H1 (cell line): ENCODE results near the gene TTC13. TPM values are rescaled to one million over a fixed set of nuclear protein-coding genes. Genes with fewer than 3 reads are reported as not detected.

Experiments
- CTCF ChIA-PET: fragments of 300-600 bp; sonication (Branson Sonifier 250); formaldehyde crosslinking; loops from one replicate; lab custom pipeline; 2021; ENCODE audit not compliant: partially characterized antibody; lab: Charles Lee
- POLR2A ChIA-PET: fragments of 300-600 bp; sonication (Branson Sonifier 250); formaldehyde crosslinking; loops from one replicate; lab custom pipeline; 2021; ENCODE audit warnings: inconsistent platforms; ENCODE audit not compliant: partially characterized antibody; lab: Charles Lee
- DNase-seq, 2 experiments: peaks; one replicate each; pipeline versions ENCODE4 v3.0.0 to v3.0.0-alpha.2; 2010 to 2022; ENCODE audit warnings: low spot score in 2 of 2, low read depth in 1 of 2, mixed read lengths in 1 of 2
- FAIRE-seq: peaks from 2 replicates; lab custom pipeline; 2011; peaks lifted over from hg19 to GRCh38; lab: Jason Lieb, UNC
- H2AFZ ChIP-seq: 2 replicates; pipeline ENCODE4 v1.8.1; 2012; ENCODE audit warnings: low read length, inconsistent platforms
- H2AK5ac ChIP-seq: 2 replicates; pipeline ENCODE4 v1.6.1; 2013; ENCODE audit warnings: low read depth, low read length
- H2BK120ac ChIP-seq: replicated peaks from 2 replicates; pipeline ENCODE3; 2013; ENCODE audit warnings: low read depth, low read length, inconsistent platforms
- H2BK12ac ChIP-seq: 2 replicates; pipeline ENCODE4 v1.6.1; 2013; ENCODE audit warnings: low read depth, low read length
- H2BK15ac ChIP-seq: 2 replicates; pipeline ENCODE4 v1.6.1; 2013; ENCODE audit warnings: low read length
- H2BK20ac ChIP-seq: 2 replicates; pipeline ENCODE4 v1.6.1; 2013; ENCODE audit warnings: low read length
- H2BK5ac ChIP-seq: 2 replicates; pipeline ENCODE4 v1.6.1; 2013; ENCODE audit warnings: low read depth, low read length
- H3K14ac ChIP-seq: 2 replicates; pipeline ENCODE4 v1.6.1; 2013; ENCODE audit warnings: inconsistent platforms; ENCODE audit not compliant: insufficient read length
- H3K18ac ChIP-seq: 2 replicates; pipeline ENCODE4 v1.6.1; 2013; ENCODE audit warnings: low read length; ENCODE audit errors: extremely low read depth
- H3K23ac ChIP-seq: 2 replicates; pipeline ENCODE4 v1.6.1; 2013; ENCODE audit warnings: inconsistent platforms; ENCODE audit not compliant: insufficient read length
- H3K23me2 ChIP-seq: 2 replicates; pipeline ENCODE4 v1.6.1; 2013; ENCODE audit warnings: low read depth, low read length
- H3K27ac ChIP-seq: 2 replicates; pipeline ENCODE4 v1.6.1; 2011; ENCODE audit warnings: low read depth, low read length, inconsistent platforms
- H3K27me3 ChIP-seq, 4 experiments: replicated peaks in 1 of 4; 1 replicate in 1 of 4; 2 replicates in 3 of 4; pipeline versions ENCODE4 v1.6.1 to v1.8.1; 2011 to 2013; ENCODE audit warnings: low read length in 3 of 4, mild to moderate bottlenecking in 3 of 4, inconsistent platforms in 2 of 4, mixed read lengths in 2 of 4, moderate library complexity in 1 of 4; ENCODE audit not compliant: control insufficient read depth in 3 of 4, insufficient read depth in 3 of 4; ENCODE audit errors: extremely low read depth in 1 of 4
- H3K36me3 ChIP-seq, 4 experiments: 2 replicates each; pipeline versions ENCODE4 v1.6.1 to v1.8.1; 2011 to 2013; ENCODE audit warnings: mild to moderate bottlenecking in 4 of 4, low read length in 3 of 4, moderate library complexity in 2 of 4, control low read depth in 1 of 4, inconsistent platforms in 1 of 4; ENCODE audit not compliant: insufficient read depth in 4 of 4, control insufficient read depth in 2 of 4
- H3K4ac ChIP-seq: replicated peaks from 2 replicates; pipeline ENCODE3; 2013; ENCODE audit warnings: low read length, low read depth, mixed read lengths, inconsistent platforms; ENCODE audit not compliant: insufficient read length
- H3K4me1 ChIP-seq, 4 experiments: replicated peaks in 1 of 4; 1 replicate in 1 of 4; 2 replicates in 3 of 4; pipeline versions ENCODE4 v1.6.1 to v1.8.1; 2011 to 2013; ENCODE audit warnings: low read length in 3 of 4, inconsistent platforms in 2 of 4, mixed read lengths in 1 of 4; ENCODE audit not compliant: insufficient read depth in 4 of 4, control insufficient read depth in 3 of 4
- H3K4me2 ChIP-seq, 2 experiments: 2 replicates each; pipeline versions ENCODE4 v1.6.1 to v1.8.1; 2011 to 2013; ENCODE audit warnings: low read depth in 2 of 2, low read length in 2 of 2, control low read depth in 1 of 2, inconsistent platforms in 1 of 2, mild to moderate bottlenecking in 1 of 2; ENCODE audit not compliant: insufficient read depth in 1 of 2
- H3K4me3 ChIP-seq, 4 experiments: fragments of 200-600, 300-600 bp in 1 of 4; sonication (generic), shearing (Covaris generic), sonication (Bioruptor Twin) in 1 of 4; 2 replicates each; pipeline versions ENCODE4 v1.5.1 to v1.8.1; 2011 to 2016; ENCODE audit warnings: low read length in 4 of 4, low read depth in 3 of 4, control low read depth in 2 of 4, inconsistent platforms in 2 of 4, mild to moderate bottlenecking in 2 of 4, mixed read lengths in 1 of 4, moderate library complexity in 1 of 4; ENCODE audit not compliant: insufficient read depth in 2 of 4; ENCODE audit errors: extremely low read depth in 1 of 4
- H3K56ac ChIP-seq: replicated peaks from 2 replicates; pipeline ENCODE3; 2013; ENCODE audit warnings: low read depth, mild to moderate bottlenecking, mixed read lengths, low read length, inconsistent platforms; ENCODE audit not compliant: insufficient read length
- H3K79me1 ChIP-seq: 2 replicates; pipeline ENCODE4 v1.6.1; 2013; ENCODE audit warnings: low read depth, low read length, control low read depth
- H3K79me2 ChIP-seq, 2 experiments: 2 replicates each; pipeline versions ENCODE4 v1.6.1 to v1.8.1; 2012 to 2013; ENCODE audit warnings: low read length in 2 of 2, mild to moderate bottlenecking in 2 of 2, inconsistent platforms in 1 of 2; ENCODE audit not compliant: insufficient read depth in 2 of 2, control insufficient read depth in 1 of 2
- H3K9ac ChIP-seq, 4 experiments: replicated peaks in 1 of 4; 1 replicate in 1 of 4; 2 replicates in 3 of 4; pipeline versions ENCODE4 v1.6.1 to v1.8.1; 2011 to 2013; ENCODE audit warnings: low read depth in 3 of 4, low read length in 3 of 4, control low read depth in 2 of 4, mild to moderate bottlenecking in 2 of 4, moderate library complexity in 2 of 4, inconsistent platforms in 1 of 4; ENCODE audit errors: extremely low read depth in 1 of 4
- H3K9me3 ChIP-seq, 2 experiments: 2 replicates each; pipeline versions ENCODE4 v1.6.1 to v1.8.1; 2012 to 2013; ENCODE audit warnings: mild to moderate bottlenecking in 2 of 2, moderate library complexity in 2 of 2, control low read depth in 1 of 2, inconsistent platforms in 1 of 2, low read depth in 1 of 2, low read length in 1 of 2, mixed read lengths in 1 of 2; ENCODE audit not compliant: insufficient read depth in 2 of 2
- H4K20me1 ChIP-seq, 2 experiments: replicated peaks in 1 of 2; 2 replicates each; pipeline versions ENCODE3 to v1.8.1; 2011 to 2013; ENCODE audit warnings: inconsistent platforms in 2 of 2, low read length in 2 of 2, mild to moderate bottlenecking in 1 of 2; ENCODE audit not compliant: insufficient read depth in 2 of 2, control insufficient read depth in 1 of 2
- H4K5ac ChIP-seq: 2 replicates; pipeline ENCODE4 v1.6.1; 2013; ENCODE audit warnings: low read length, low read depth, mixed read lengths, inconsistent platforms; ENCODE audit not compliant: insufficient read length
- H4K8ac ChIP-seq: 2 replicates; pipeline ENCODE4 v1.8.0; 2013; ENCODE audit warnings: mild to moderate bottlenecking, moderate library complexity, low read length, inconsistent platforms; ENCODE audit not compliant: insufficient read depth; ENCODE audit errors: extremely low read depth
- H4K91ac ChIP-seq: replicated peaks from 2 replicates; pipeline ENCODE3; 2013; ENCODE audit warnings: low read length, mixed read lengths, inconsistent platforms; ENCODE audit not compliant: insufficient read length
- NANOG ChIP-seq: IDR thresholded peaks from 2 replicates; pipeline ENCODE4 v1.6.1; 2011; ENCODE audit warnings: low read length, low read depth, mild to moderate bottlenecking, inconsistent platforms; ENCODE audit not compliant: insufficient read depth, poor library complexity, severe bottlenecking
- RAD21 ChIP-seq, 2 experiments: IDR thresholded peaks in 1 of 2; conservative IDR thresholded peaks in 1 of 2; 2 replicates each; pipeline ENCODE4 v1.6.1; 2011; ENCODE audit warnings: low read depth in 2 of 2, low read length in 2 of 2, improper control_type of control experiment in 1 of 2, inconsistent platforms in 1 of 2, mild to moderate bottlenecking in 1 of 2, moderate library complexity in 1 of 2
- RXRA ChIP-seq: IDR thresholded peaks from 2 replicates; pipeline ENCODE4 v1.6.1; 2011; ENCODE audit warnings: low read depth, mild to moderate bottlenecking, low read length, moderate library complexity; ENCODE audit not compliant: insufficient read depth
- SIX5 ChIP-seq: IDR thresholded peaks from 2 replicates; pipeline ENCODE4 v1.6.1; 2011; ENCODE audit warnings: mild to moderate bottlenecking, low read depth, low read length
- TAF7 ChIP-seq: optimal IDR thresholded peaks from 2 replicates; pipeline ENCODE3; 2011; ENCODE audit warnings: low read depth, mild to moderate bottlenecking, inconsistent platforms, low read length, moderate library complexity, borderline replicate concordance
- YY1 ChIP-seq: IDR thresholded peaks from 2 replicates; pipeline ENCODE4 v1.6.1; 2011; ENCODE audit warnings: low read depth, mild to moderate bottlenecking, low read length
- WGBS, 2 experiments: shearing (Covaris generic) in 1 of 2; methylation state at CpG; one replicate each; pipeline versions ENCODE4 v1.1.6 to v1.1.7; 2013 to 2015; ENCODE audit warnings: low lambda C conversion rate in 2 of 2, mixed read lengths in 2 of 2, inconsistent platforms in 1 of 2, low coverage in 1 of 2, missing lambda C conversion rate in 1 of 2; ENCODE audit not compliant: insufficient replicate concordance in 2 of 2, insufficient coverage in 1 of 2, insufficient read length in 1 of 2; ENCODE audit errors: extremely low coverage in 1 of 2, missing lambda C conversion rate in 1 of 2; 5-methylcytosine and 5-hydroxymethylcytosine counted together
- polyA plus RNA-seq, 7 experiments: library from polyadenylated mRNA; depleted of rRNA in 3 of 7; stranded (reverse) in 5 of 7; unstranded in 2 of 7; fragments of >200 nt in 5 of 7; fragments of 200-250 nt in 2 of 7; gene quantifications; 1 replicate in 5 of 7; 2 replicates in 1 of 7; 4 replicates in 1 of 7; pipeline versions ENCODE4 v1.2.1 to v1.2.3, GENCODE V29; 2011 to 2013; ENCODE audit warnings: missing spikeins in 2 of 7, mixed read lengths in 2 of 7
- total RNA-seq: library from RNA; stranded (reverse); fragmentation: NEBNext Ultra II Directional; extraction: Animal tissue kit (Norgen Biotek cat#: 25700); gene quantifications from 2 replicates; pipeline ENCODE4 v1.2.1, GENCODE V29; 2021

Gene TTC13
- total and polyA plus RNA-seq, 2 of the 8 experiments (the other 6 are each of a cell fraction or from before 2014, with no cell fraction given), result 3.1 to 7.1 TPM

- Histone ChIP-seq H2BK120ac (no peak overlapping the region), H3K56ac (no peak overlapping the region), H3K79me2 (no peaks in the 10 kb centered on the region), H3K36me3 (no peaks in the 10 kb centered on the region), H3K27me3 (no peaks in the 10 kb centered on the region), H4K20me1 (no peaks in the 10 kb centered on the region), H4K91ac (no peak overlapping the region), H3K9me3 (no peaks in the 10 kb centered on the region), H3K18ac (no peak overlapping the region), H3K79me1 (no peaks in the 10 kb centered on the region), H4K8ac (no peak overlapping the region), H4K5ac (no peak overlapping the region), H3K14ac (no peak overlapping the region), H3K23ac (no peak overlapping the region), H2AFZ (no peak overlapping the region), H3K27ac (no peak overlapping the region), H2BK12ac (no peak overlapping the region), H3K9ac (no peak overlapping the region), H3K23me2 (no peaks in the 10 kb centered on the region), H2BK20ac (no peak overlapping the region), H3K4me3 (no peak overlapping the region), H3K4me1 (peaks cover 0 to 6% (median 4%) of the 10 kb centered on the region in 4 experiments; a peak in 4 of 7 replicates), H2BK15ac (no peak overlapping the region), H2BK5ac (no peak overlapping the region), H2AK5ac (no peak overlapping the region), H3K4me2 (no peak overlapping the region), H3K4ac (no peak overlapping the region)
- no peak for DNase-seq
- CTCF ChIA-PET, result interaction anchor here (1.4 to 1.8 kb wide), 2 partner anchors 17 to 23 kb away, joined by 3 to 4 read pairs; no protein-coding TSS in a partner anchor
- no peak for FAIRE-seq
- POLR2A ChIA-PET, result interaction anchor here (0.9 to 2.3 kb wide), 2 partner anchors 9 to 22 kb away, joined by 3 to 8 read pairs; no protein-coding TSS in a partner anchor
- WGBS, 2 experiments, result 81% methylated on average over 5 of the region's 5 CpGs; no CpG with 5 or more reads in 1 of the 2 experiments
- TF ChIP-seq RAD21 (IDR thresholded peaks at IDR 0.05 in 1 of 2, conservative IDR thresholded peaks at IDR 0.05 in 1 of 2; ENCODE audit: low read depth in 2 of 2, low read length in 2 of 2) (no peak), TAF7 (no peak), SIX5 (no peak), NANOG (no peak), RXRA (no peak), YY1 (no peak)
Observed at GRCh38 chr1:230878591-230878990, 100.1 kb downstream of the TTC13 start.
